Fibroblast of mammary gland (primary cell): ENCODE measurements around the gene RNASE7.
"Not testable (repeated sequence)": the region's sequence is repeated elsewhere in the genome, so short reads cannot be mapped to it uniquely, and the experiment has no call there.

Experiments
- DNase-seq: peaks from one replicate; pipeline ENCODE4 v3.0.0-alpha.2; 2010; ENCODE audit warnings: low read depth
- H3K4me3 ChIP-seq: 2 replicates; pipeline ENCODE4 v1.5.1; 2011; ENCODE audit warnings: low read depth, mild to moderate bottlenecking, low read length, moderate library complexity; ENCODE audit not compliant: control insufficient read depth
- CTCF ChIP-seq: conservative IDR thresholded peaks from 2 replicates; pipeline ENCODE4 v1.5.1; 2011; ENCODE audit warnings: low read depth, low read length, inconsistent platforms; ENCODE audit not compliant: control insufficient read depth, insufficient read depth

RNASE7 gene

GRCh38 chr14:21037156-21037555 is 5.0 kb upstream of the RNASE7 start:
- H3K4me3 ChIP-seq, result no peak overlapping the region
- no peak for DNase-seq
- TF ChIP-seq CTCF, result no peak

GRCh38 chr14:21038441-21039422 is 3.4 kb upstream of the RNASE7 start:
- peak; percentile 63 for DNase-seq
- no peak overlapping the region for H3K4me3 ChIP-seq

GRCh38 chr14:21039585-21040369 is 2.4 kb upstream of the RNASE7 start:
- peak; percentile 73 for DNase-seq
- no peak overlapping the region for H3K4me3 ChIP-seq
- peak; percentile 65 for TF ChIP-seq CTCF

More at GRCh38 chr14:21038441-21039422, 3.4 kb upstream of the RNASE7 start:
- TF ChIP-seq CTCF, result no peak

- TF ChIP-seq CTCF, result no peak
- no peak for DNase-seq
- H3K4me3 ChIP-seq, result no peak overlapping the region
Observed at GRCh38 chr14:21040370-21040925, 1.7 kb upstream of the RNASE7 start.

- H3K4me3 ChIP-seq, DNase-seq: not testable (repeated sequence)
Observed at GRCh38 chr14:21040941-21041340, 1.2 kb upstream of the RNASE7 start.

GRCh38 chr14:21042918-21043317 is 756 bp downstream of the RNASE7 start:
- no peak overlapping the region for H3K4me3 ChIP-seq
- no peak for TF ChIP-seq CTCF
- DNase-seq, result no peak
